ENCODE results near the gene SPOCK2.

- TF ChIP-seq CTCF (IDR thresholded peaks at IDR 0.05; ENCODE audit: poor library complexity, severe bottlenecking) (no peak), EZH2 (IDR thresholded peaks at IDR 0.05; ENCODE audit: borderline replicate concordance, insufficient read depth, low read length, poor library complexity, severe bottlenecking) (no peak), EP300 (conservative IDR thresholded peaks at IDR 0.05; ENCODE audit: poor library complexity, severe bottlenecking) (no peak), TAF1 (IDR thresholded peaks at IDR 0.05; ENCODE audit: low read depth) (no peak), RAD21 (conservative IDR thresholded peaks at IDR 0.05) (no peak), SMC3 (conservative IDR thresholded peaks at IDR 0.05; ENCODE audit: poor library complexity) (no peak), POLR2AphosphoS5 (IDR thresholded peaks at IDR 0.05) (no peak), REST (IDR thresholded peaks at IDR 0.05; ENCODE audit: borderline replicate concordance) (no peak), MXI1 (conservative IDR thresholded peaks at IDR 0.05; ENCODE audit: poor library complexity, severe bottlenecking) (no peak)
Observed at GRCh38 chr10:72092987-72093386, 4.6 kb upstream of the SPOCK2 start.
